GM12878 (cell line): Measurements from ENCODE around the gene TMEM255A. TPM values are rescaled to one million over a fixed set of nuclear protein-coding genes. Genes with fewer than 3 reads are reported as not detected.

Experiments used
- ASH2L ChIP-seq: fragments of 300-600, 200-600 bp; sonication (generic); IDR thresholded peaks from 2 replicates; pipeline ENCODE4 v1.6.1; 2017; ENCODE audit warnings: low read depth, mild to moderate bottlenecking, borderline replicate concordance
- CBFB ChIP-seq: IDR thresholded peaks from 2 replicates; pipeline ENCODE4 v1.6.1; 2016; ENCODE audit warnings: antibody characterized with exemption, low read depth
- CEBPZ ChIP-seq: fragments of 150-350 bp; IDR thresholded peaks from 2 replicates; pipeline ENCODE4 v1.6.1; 2016; ENCODE audit warnings: low read depth, low read length
- EP300 ChIP-seq, 2 experiments: fragments of 150-350 bp in 1 of 2; IDR thresholded peaks; 2 replicates each; pipeline ENCODE4 v1.6.1; 2011 to 2012; ENCODE audit warnings: low read depth in 2 of 2, low read length in 2 of 2, borderline replicate concordance in 1 of 2, improper control_type of control experiment in 1 of 2, inconsistent platforms in 1 of 2; ENCODE audit not compliant: control insufficient read depth in 1 of 2
- GATAD2B ChIP-seq: fragments of 450-650 bp; conservative IDR thresholded peaks from 2 replicates; pipeline ENCODE4 v1.6.1; 2017; ENCODE audit warnings: low read depth, mild to moderate bottlenecking, moderate library complexity
- HDAC6 ChIP-seq: fragments of 200-600 bp; sonication (generic); IDR thresholded peaks from one replicate; pipeline ENCODE4 v1.8.0; 2017; ENCODE audit warnings: antibody characterized with exemption; ENCODE audit not compliant: unreplicated experiment
- HDGF ChIP-seq: fragments of 450-650 bp; IDR thresholded peaks from 2 replicates; pipeline ENCODE4 v1.6.1; 2016; ENCODE audit warnings: antibody characterized with exemption
- IKZF2 ChIP-seq, 2 experiments: fragments of 450-650 bp; IDR thresholded peaks; 2 replicates each; pipeline ENCODE4 v1.6.1; 2017; ENCODE audit warnings: mild to moderate bottlenecking in 2 of 2, moderate library complexity in 2 of 2
- KDM1A ChIP-seq: fragments of 200-600 bp; sonication (generic); IDR thresholded peaks from 2 replicates; pipeline ENCODE4 v1.6.1; 2016; ENCODE audit warnings: borderline replicate concordance
- MLLT1 ChIP-seq: fragments of 450-650 bp; IDR thresholded peaks from 2 replicates; pipeline ENCODE4 v1.6.1; 2016; ENCODE audit warnings: mild to moderate bottlenecking
- NFYB ChIP-seq: IDR thresholded peaks from 2 replicates; pipeline ENCODE4 v1.6.1; 2011; ENCODE audit warnings: low read depth, mild to moderate bottlenecking, low read length, improper control_type of control experiment, moderate library complexity; ENCODE audit not compliant: insufficient read depth
- NR2C2 ChIP-seq: IDR thresholded peaks from 2 replicates; pipeline ENCODE4 v1.6.1; 2011; ENCODE audit warnings: borderline replicate concordance, low read depth; ENCODE audit not compliant: control insufficient read depth, insufficient read length
- NRF1 ChIP-seq: conservative IDR thresholded peaks from 2 replicates; pipeline ENCODE4 v1.6.1; 2011; ENCODE audit warnings: mild to moderate bottlenecking, low read depth, low read length, improper control_type of control experiment
- PBX3 ChIP-seq: IDR thresholded peaks from 2 replicates; pipeline ENCODE4 v1.6.1; 2011; ENCODE audit warnings: mild to moderate bottlenecking, low read depth, low read length, moderate library complexity; ENCODE audit not compliant: insufficient replicate concordance
- PML ChIP-seq: IDR thresholded peaks from 2 replicates; pipeline ENCODE4 v1.6.1; 2012; ENCODE audit warnings: low read length, inconsistent platforms
- POLR2AphosphoS5 ChIP-seq: IDR thresholded peaks from 2 replicates; pipeline ENCODE4 v1.6.1; 2011; ENCODE audit warnings: mild to moderate bottlenecking, low read length, inconsistent platforms
- RELA ChIP-seq: fragments of 450-650 bp; IDR thresholded peaks from 2 replicates; pipeline ENCODE4 v1.8.0; 2014; ENCODE audit warnings: borderline replicate concordance; ENCODE audit not compliant: partially characterized antibody
- SIN3A ChIP-seq: IDR thresholded peaks from 2 replicates; pipeline ENCODE4 v1.6.1; 2012; ENCODE audit warnings: low read depth, low read length, improper control_type of control experiment
- SMAD5 ChIP-seq: IDR thresholded peaks from 2 replicates; pipeline ENCODE4 v1.6.1; 2016; ENCODE audit warnings: antibody characterized with exemption, low read depth
- SREBF1 ChIP-seq: IDR thresholded peaks from 2 replicates; pipeline ENCODE4 v1.6.1; 2012; ENCODE audit warnings: mild to moderate bottlenecking, low read length
- STAT1 ChIP-seq: fragments of 450-650 bp; conservative IDR thresholded peaks from 2 replicates; pipeline ENCODE4 v1.6.1; 2014; ENCODE audit warnings: antibody characterized with exemption, mild to moderate bottlenecking
- TCF3 ChIP-seq: IDR thresholded peaks from 2 replicates; pipeline ENCODE4 v1.6.1; 2012; ENCODE audit warnings: low read depth, mild to moderate bottlenecking, low read length, borderline replicate concordance; ENCODE audit not compliant: insufficient read depth
- YBX1 ChIP-seq: fragments of 450-650 bp; IDR thresholded peaks from 2 replicates; pipeline ENCODE4 v1.6.1; 2016; ENCODE audit warnings: antibody characterized with exemption
- YY1 ChIP-seq: IDR thresholded peaks from 2 replicates; pipeline ENCODE4 v1.6.1; 2011; ENCODE audit warnings: low read depth, mild to moderate bottlenecking, low read length
- ZNF207 ChIP-seq: fragments of 450-650 bp; IDR thresholded peaks from 2 replicates; pipeline ENCODE4 v1.6.1; 2014; ENCODE audit warnings: antibody characterized with exemption, mild to moderate bottlenecking, borderline replicate concordance
- ZNF217 ChIP-seq: fragments of 450-650 bp; IDR thresholded peaks from 2 replicates; pipeline ENCODE4 v1.6.1; 2017; ENCODE audit warnings: antibody characterized with exemption, mild to moderate bottlenecking
- ZNF274 ChIP-seq: IDR thresholded peaks from one replicate; pipeline ENCODE4 v1.8.0; 2011; ENCODE audit not compliant: insufficient read length, insufficient read depth
- polyA plus RNA-seq, 11 experiments: library from polyadenylated mRNA; depleted of rRNA in 4 of 11; unstranded in 6 of 11; stranded (reverse) in 5 of 11; fragments of >200 nt; fragmentation: Nextera tagmentation in 4 of 11; fragmentation: Illumina TruSeq in 1 of 11; extraction: Ambion mirVana in 4 of 11; extraction: Trizol in 1 of 11; gene quantifications; 1 replicate in 1 of 11; 2 replicates in 10 of 11; pipeline versions ENCODE4 v1.2.1 to v1.2.3, GENCODE V29; 2011 to 2016; ENCODE audit warnings: inconsistent platforms in 2 of 11, missing spikeins in 2 of 11, low read depth in 1 of 11
- total RNA-seq, 4 experiments: library from RNA; depleted of rRNA in 3 of 4; stranded (reverse); fragments of >200 nt in 3 of 4; fragmentation: Illumina TruSeq in 1 of 4; extraction: Trizol in 1 of 4; gene quantifications; 2 replicates each; pipeline versions ENCODE4 v1.2.1 to v1.2.3, GENCODE V29; 2013 to 2021

TMEM255A gene
- total and polyA plus RNA-seq, 10 of the 15 experiments (the other 5 are each of a cell fraction or from before 2014, with no cell fraction given): 0.90 to 5.4 (median 1.3) TPM

GRCh38 chrX:120250522-120251271 is 60.6 kb downstream of the TMEM255A start, which contains the start of gene ZBTB33 (continued):
- no peak for TF ChIP-seq SIN3A
- no peak; the same call in 1 of the 2 replicates for TF ChIP-seq PML
- no peak for TF ChIP-seq POLR2AphosphoS5
- TF ChIP-seq GATAD2B: 0 out of 2 replicates have a peak, but pooled peaks have one; percentile 29
- TF ChIP-seq MLLT1: no peak
- peak; percentile 33; the same call in 1 of the 2 replicates for TF ChIP-seq CBFB
- no peak for TF ChIP-seq PBX3
- no peak for TF ChIP-seq EP300 (IDR thresholded peaks at IDR 0.05; ENCODE audit: borderline replicate concordance in 1 of 2, control insufficient read depth in 1 of 2, low read depth in 2 of 2, low read length in 2 of 2)
- no peak; a peak in 1 of 4 replicates for TF ChIP-seq IKZF2 (IDR thresholded peaks at IDR 0.05)
- no peak for TF ChIP-seq NFYB
- 0 out of 2 replicates have a peak, but pooled peaks have one; percentile 42 for TF ChIP-seq HDGF
- no peak for TF ChIP-seq RELA
- no peak for TF ChIP-seq CEBPZ
- TF ChIP-seq ASH2L: no peak
- TF ChIP-seq KDM1A: no peak
- TF ChIP-seq ZNF274: no peak
- no peak for TF ChIP-seq YBX1
- TF ChIP-seq STAT1: no peak
- peak; percentile 48; the same call in 1 of the 2 replicates for TF ChIP-seq SMAD5
- TF ChIP-seq SREBF1: no peak
- no peak for TF ChIP-seq ZNF207
- no peak for TF ChIP-seq TCF3
- no peak for TF ChIP-seq NRF1
- TF ChIP-seq ZNF217: no peak
- TF ChIP-seq NR2C2: no peak
- no peak for TF ChIP-seq HDAC6
- TF ChIP-seq YY1: 0 out of 2 replicates have a peak, but pooled peaks have one; percentile 14
